Smooth muscle cell (in vitro differentiated cells): Measurements from ENCODE around the gene OSM. TPM values are rescaled to one million over a fixed set of nuclear protein-coding genes. Genes with fewer than 3 reads are reported as not detected.
"Not testable (repeated sequence)": the region's sequence is repeated elsewhere in the genome, so short reads cannot be mapped to it uniquely, and the experiment has no call there.

ENCODE experiments used
- DNase-seq: peaks from one replicate; lab custom pipeline; 2025; ENCODE audit not compliant: unreplicated experiment; lab: John Stamatoyannopoulos, UW
- H2AFZ ChIP-seq: fragments of 200-600 bp; sonication (generic); 2 replicates; pipeline ENCODE4 v1.6.0; 2016; ENCODE audit warnings: antibody characterized with exemption, low read depth, mild to moderate bottlenecking
- H3F3A ChIP-seq: fragments of 200-600 bp; sonication (generic); 2 replicates; pipeline ENCODE4 v1.6.0; 2017; ENCODE audit warnings: antibody characterized with exemption, low read depth
- H3K27ac ChIP-seq: fragments of 200-600 bp; sonication (generic); 2 replicates; pipeline ENCODE4 v1.5.1; 2016; ENCODE audit warnings: low read depth, mild to moderate bottlenecking
- H3K27me3 ChIP-seq: fragments of 200-600 bp; sonication (generic); 2 replicates; pipeline ENCODE4 v1.6.1; 2016; ENCODE audit warnings: low read depth, mild to moderate bottlenecking
- H3K36me3 ChIP-seq: fragments of 200-600 bp; sonication (generic); 2 replicates; pipeline ENCODE4 v1.5.1; 2016; ENCODE audit warnings: low read depth
- H3K4me1 ChIP-seq: fragments of 200-600 bp; sonication (generic); 2 replicates; pipeline ENCODE4 v1.5.1; 2016; ENCODE audit warnings: low read depth
- H3K4me2 ChIP-seq: fragments of 200-600 bp; sonication (generic); 2 replicates; pipeline ENCODE4 v1.6.0; 2016; ENCODE audit warnings: mild to moderate bottlenecking
- H3K4me3 ChIP-seq: fragments of 200-600 bp; sonication (generic); 2 replicates; pipeline ENCODE4 v1.5.1; 2016; ENCODE audit warnings: mild to moderate bottlenecking
- H3K79me2 ChIP-seq: fragments of 200-600 bp; sonication (generic); 2 replicates; pipeline ENCODE4 v1.6.0; 2016; ENCODE audit warnings: low read depth, mild to moderate bottlenecking
- H3K9ac ChIP-seq: fragments of 200-600 bp; sonication (generic); 2 replicates; pipeline ENCODE4 v1.6.0; 2016; ENCODE audit warnings: low read depth
- H3K9me3 ChIP-seq: fragments of 200-600 bp; sonication (generic); replicated peaks from 2 replicates; pipeline ENCODE4 v1.5.1; 2016; ENCODE audit warnings: low read depth
- H4K20me1 ChIP-seq: fragments of 200-600 bp; sonication (generic); 2 replicates; pipeline ENCODE4 v1.6.0; 2016; ENCODE audit warnings: low read depth
- CTCF ChIP-seq: fragments of 200-600 bp; sonication (generic); IDR thresholded peaks from 2 replicates; pipeline ENCODE4 v1.5.1; 2017; ENCODE audit warnings: borderline replicate concordance, mild to moderate bottlenecking, antibody characterized with exemption; ENCODE audit not compliant: insufficient read depth, poor library complexity, severe bottlenecking
- WGBS: methylation state at CpG from one replicate; pipeline ENCODE4 v1.1.7; 2016; ENCODE audit warnings: low lambda C conversion rate; 5-methylcytosine and 5-hydroxymethylcytosine counted together
- polyA plus RNA-seq: library from polyadenylated mRNA; unstranded; fragments of >200 nt; fragmentation: Nextera tagmentation; extraction: Ambion mirVana; gene quantifications from 2 replicates; pipeline ENCODE4 v1.2.1, GENCODE V29; 2016
- total RNA-seq: library from RNA; depleted of rRNA; stranded (reverse); fragments of >200 nt; gene quantifications from 2 replicates; pipeline ENCODE4 v1.2.3, GENCODE V29; 2014

The OSM gene
- total and polyA plus RNA-seq, 2 experiments from 2014 or later: 0.14 to 0.27 TPM

- H3K79me2 ChIP-seq: peaks cover 7% of the 10 kb centered on the region
- no peaks in the 10 kb centered on the region for H3K36me3 ChIP-seq
- H3K4me1 ChIP-seq: peaks cover 28% of the 10 kb centered on the region
- 68% methylated on average over 9 of the region's 9 CpGs for WGBS
- no peak overlapping the region for H2AFZ ChIP-seq
- DNase-seq: no peak
- peak overlapping the region; percentile 15 for H3K4me2 ChIP-seq
- H4K20me1 ChIP-seq: no peaks in the 10 kb centered on the region
- H3K4me3 ChIP-seq: no peak overlapping the region
- H3K9ac ChIP-seq: peak overlapping the region; percentile 40
- H3K27me3 ChIP-seq: no peaks in the 10 kb centered on the region
- peak overlapping the region; percentile 94 for H3K27ac ChIP-seq
- TF ChIP-seq CTCF: no peak
- no peaks in the 10 kb centered on the region for H3K9me3 ChIP-seq
- H3F3A ChIP-seq: peaks cover 38% of the 10 kb centered on the region
Observed at GRCh38 chr22:30238136-30238535, 28.5 kb downstream of the OSM start.

DNA sequence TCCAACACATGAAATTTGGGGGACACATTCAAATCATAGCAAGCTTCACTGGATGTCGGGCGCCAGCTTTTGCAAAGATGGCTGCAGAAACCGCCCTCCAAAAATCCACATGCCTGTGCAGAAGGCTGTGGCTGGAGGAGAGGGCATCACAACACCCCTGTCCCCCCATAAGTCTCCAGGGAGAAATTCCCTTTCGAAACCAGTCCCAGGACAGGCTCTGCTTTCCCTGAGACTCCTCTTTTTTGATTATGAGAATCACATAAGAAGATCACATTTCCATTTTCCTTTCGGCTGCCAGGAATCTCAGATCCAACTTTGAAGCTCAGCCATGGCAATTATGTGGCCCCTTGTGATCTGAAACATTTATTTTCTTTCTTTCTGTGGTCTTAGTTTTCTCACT lies 29.8 kb downstream of the OSM start:
- Histone ChIP-seq H3K27ac (peak overlapping the region; percentile 94), H3K4me3 (no peak overlapping the region)

DNA sequence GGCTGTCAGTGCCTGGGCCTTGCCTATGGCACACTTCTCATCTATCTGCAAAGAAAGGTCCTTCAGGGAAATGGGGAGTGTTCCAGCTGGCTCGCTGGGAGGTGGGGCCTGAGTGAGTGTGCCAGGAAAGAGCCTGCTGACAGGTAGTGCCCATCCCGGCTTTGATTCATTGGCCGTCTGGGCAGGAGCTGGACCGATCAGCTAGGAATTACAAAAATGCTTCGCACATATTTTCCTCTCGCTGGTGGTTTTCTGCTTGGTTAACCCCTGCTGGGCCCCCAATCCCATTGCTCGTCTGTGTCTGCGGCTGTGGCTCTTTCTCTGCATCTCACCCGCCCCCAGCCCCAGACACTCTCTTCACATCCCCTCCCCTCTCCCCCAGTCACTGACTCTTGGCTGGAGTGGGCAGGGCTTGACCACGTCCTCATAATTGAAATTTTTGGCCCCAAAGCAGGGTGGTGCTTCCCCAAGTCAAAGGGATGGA lies 30.9 kb downstream of the OSM start:
- no peaks in the 10 kb centered on the region for H4K20me1 ChIP-seq
- no peak overlapping the region for H2AFZ ChIP-seq
- H3K79me2 ChIP-seq: no peaks in the 10 kb centered on the region
- no peak for TF ChIP-seq CTCF
- WGBS: 3% methylated on average over 10 of the region's 10 CpGs
- H3K4me1 ChIP-seq: peaks cover 28% of the 10 kb centered on the region
- peak overlapping the region; percentile 60 for H3K4me2 ChIP-seq
- peak overlapping the region; percentile 94 for H3K27ac ChIP-seq
- peak overlapping the region; percentile 79 for H3K9ac ChIP-seq
- DNase-seq: no peak
- no peaks in the 10 kb centered on the region for H3K9me3 ChIP-seq
- H3K36me3 ChIP-seq: no peaks in the 10 kb centered on the region
- H3K27me3 ChIP-seq: no peaks in the 10 kb centered on the region
- no peak overlapping the region for H3K4me3 ChIP-seq
- peaks cover 26% of the 10 kb centered on the region for H3F3A ChIP-seq

More for the DNA sequence above, 29.8 kb downstream of the OSM start:
- peaks cover 28% of the 10 kb centered on the region for H3K4me1 ChIP-seq
- 97% methylated on average over 5 of the region's 5 CpGs for WGBS
- peaks cover 32% of the 10 kb centered on the region for H3F3A ChIP-seq
- no peaks in the 10 kb centered on the region for H3K9me3 ChIP-seq
- no peaks in the 10 kb centered on the region for H3K27me3 ChIP-seq
- H2AFZ ChIP-seq: no peak overlapping the region
- no peaks in the 10 kb centered on the region for H4K20me1 ChIP-seq
- DNase-seq: no peak
- no peaks in the 10 kb centered on the region for H3K36me3 ChIP-seq
- H3K9ac ChIP-seq: no peak overlapping the region
- no peaks in the 10 kb centered on the region for H3K79me2 ChIP-seq
- H3K4me2 ChIP-seq: peak overlapping the region; percentile 60
- TF ChIP-seq CTCF: no peak

- H3K4me2 ChIP-seq: peak overlapping the region; percentile 60
- H2AFZ ChIP-seq: no peak overlapping the region
- TF ChIP-seq CTCF: no peak
- no peak overlapping the region for H3K4me3 ChIP-seq
- no peaks in the 10 kb centered on the region for H3K9me3 ChIP-seq
- H3K9ac ChIP-seq: peak overlapping the region; percentile 79
- H3F3A ChIP-seq: peaks cover 23% of the 10 kb centered on the region
- no peaks in the 10 kb centered on the region for H3K27me3 ChIP-seq
- DNase-seq: no peak
- H4K20me1 ChIP-seq: no peaks in the 10 kb centered on the region
- H3K27ac ChIP-seq: peak overlapping the region; percentile 94
- WGBS: 24% methylated on average over 7 of the region's 7 CpGs
- H3K79me2 ChIP-seq: no peaks in the 10 kb centered on the region
- no peaks in the 10 kb centered on the region for H3K36me3 ChIP-seq
- peaks cover 28% of the 10 kb centered on the region for H3K4me1 ChIP-seq
Observed at GRCh38 chr22:30234786-30235470, 31.7 kb downstream of the OSM start.

- H3K9ac ChIP-seq, H3K36me3 ChIP-seq, H3K9me3 ChIP-seq, H3K79me2 ChIP-seq, DNase-seq, H3K27me3 ChIP-seq, H2AFZ ChIP-seq, H4K20me1 ChIP-seq, H3K4me3 ChIP-seq: not testable (repeated sequence)
- peaks cover 28% of the 10 kb centered on the region for H3K4me1 ChIP-seq
- H3F3A ChIP-seq: peaks cover 20% of the 10 kb centered on the region
- H3K27ac ChIP-seq: peak overlapping the region; percentile 94
- peak overlapping the region; percentile 60 for H3K4me2 ChIP-seq
- WGBS: 93% methylated on average over 3 of the region's 3 CpGs
Observed at GRCh38 chr22:30234325-30234724, 32.3 kb downstream of the OSM start.
